Lower lobe of right lung (tissue), 2 donors: Measurements from ENCODE around the gene SLC22A14. TPM values are rescaled to one million over a fixed set of nuclear protein-coding genes. Genes with fewer than 3 reads are reported as not detected.

Source experiments
- ATAC-seq, 2 donors: fragments of 200-7000 bp; cut with Tn5 transposase; one replicate each; pipeline ENCODE4 v1.9.1; 2020 to 2022; ENCODE audit warnings: mild to moderate bottlenecking in 2 of 2, moderate library complexity in 2 of 2
- DNase-seq: peaks from one replicate; pipeline ENCODE4 v3.0.0-alpha.2; 2020
- H3K27ac ChIP-seq: fragments of 200-600 bp; one replicate; pipeline ENCODE4 v1.8.0; 2022
- H3K27me3 ChIP-seq: fragments of 200-600 bp; one replicate; pipeline ENCODE4 v1.8.0; 2022; ENCODE audit warnings: low read depth
- H3K36me3 ChIP-seq: fragments of 200-600 bp; one replicate; pipeline ENCODE4 v1.8.0; 2022; ENCODE audit warnings: mild to moderate bottlenecking
- H3K4me1 ChIP-seq: fragments of 200-600 bp; one replicate; pipeline ENCODE4 v1.8.0; 2022
- H3K4me3 ChIP-seq: fragments of 200-600 bp; one replicate; pipeline ENCODE4 v1.8.0; 2022; ENCODE audit warnings: mild to moderate bottlenecking
- H3K9me3 ChIP-seq: fragments of 200-600 bp; one replicate; pipeline ENCODE4 v1.8.0; 2022
- CTCF ChIP-seq: fragments of 200-600 bp; IDR thresholded peaks from one replicate; pipeline ENCODE4 v1.8.0; 2022; ENCODE audit warnings: antibody characterized with exemption, mild to moderate bottlenecking
- intact Hi-C: fragments of 100-400 bp; cut with DNase I; formaldehyde crosslinking; loops from one replicate; pipeline ENCODE4 v1.11.0; 2022
- total RNA-seq: library from RNA; stranded (reverse); fragmentation: NEBNext Ultra II Directional; extraction: Animal tissue kit (Norgen Biotek cat#: 25700); gene quantifications from one replicate; pipeline ENCODE4 v1.2.1, GENCODE V29; 2021
- donor health status: DM: no; HTN: yes; CAD: no; lungs with severe emphysema.

SLC22A14 gene
- total RNA-seq, 1 donor from 2014 or later: not detected

GRCh38 chr3:38245930-38246329, 36.2 kb upstream of the SLC22A14 start:
- Histone ChIP-seq H3K27ac (no peak overlapping the region), H3K27me3 (no peaks in the 10 kb centered on the region), H3K36me3 (peaks cover 60% of the 10 kb centered on the region), H3K9me3 (no peaks in the 10 kb centered on the region), H3K4me1 (no peaks in the 10 kb centered on the region), H3K4me3 (no peak overlapping the region)
- TF ChIP-seq CTCF: no peak
- intact Hi-C loops: no loop called here
- no peak for DNase-seq
- no peak for ATAC-seq

GRCh38 chr3:38247366-38248035, 34.6 kb upstream of the SLC22A14 start:
- no peak for DNase-seq
- no peak overlapping the region for H3K27ac ChIP-seq
- no peak for TF ChIP-seq CTCF
- intact Hi-C loops: no loop called here
- H3K9me3 ChIP-seq: no peaks in the 10 kb centered on the region
- no peak overlapping the region for H3K4me3 ChIP-seq
- peaks cover 71% of the 10 kb centered on the region for H3K36me3 ChIP-seq
- H3K4me1 ChIP-seq: no peaks in the 10 kb centered on the region
- H3K27me3 ChIP-seq: no peaks in the 10 kb centered on the region
- ATAC-seq: peak; percentile 51 to 77

GRCh38 chr3:38250198-38250597, 31.9 kb upstream of the SLC22A14 start:
- Histone ChIP-seq H3K4me3 (no peak overlapping the region), H3K27ac (no peak overlapping the region), H3K27me3 (no peaks in the 10 kb centered on the region), H3K36me3 (peaks cover 90% of the 10 kb centered on the region), H3K4me1 (no peaks in the 10 kb centered on the region), H3K9me3 (no peaks in the 10 kb centered on the region)
- intact Hi-C loops: no loop called here
- DNase-seq: no peak
- no peak for TF ChIP-seq CTCF
- ATAC-seq: no peak

- H3K27ac ChIP-seq: no peak overlapping the region
- intact Hi-C loops: no loop called here
- peaks cover 86% of the 10 kb centered on the region for H3K36me3 ChIP-seq
- no peak overlapping the region for H3K4me3 ChIP-seq
- no peaks in the 10 kb centered on the region for H3K9me3 ChIP-seq
- ATAC-seq (no peak), DNase-seq (no peak)
- no peak for TF ChIP-seq CTCF
- H3K27me3 ChIP-seq: no peaks in the 10 kb centered on the region
- no peaks in the 10 kb centered on the region for H3K4me1 ChIP-seq
Observed at GRCh38 chr3:38251197-38251596, 30.9 kb upstream of the SLC22A14 start.

- H3K27ac ChIP-seq: no peak overlapping the region
- H3K36me3 ChIP-seq: peaks cover 67% of the 10 kb centered on the region
- no peak for TF ChIP-seq CTCF
- intact Hi-C loops: no loop called here
- DNase-seq (no peak), ATAC-seq (no peak)
- H3K4me1 ChIP-seq: no peaks in the 10 kb centered on the region
- H3K27me3 ChIP-seq: no peaks in the 10 kb centered on the region
- H3K4me3 ChIP-seq: no peak overlapping the region
- H3K9me3 ChIP-seq: no peaks in the 10 kb centered on the region
Observed at GRCh38 chr3:38253704-38254103, 28.4 kb upstream of the SLC22A14 start.
